NCI-H460 (cell line): Measurements from ENCODE around the gene YES1. TPM values are rescaled to one million over a fixed set of nuclear protein-coding genes. Genes with fewer than 3 reads are reported as not detected.
"Not testable (repeated sequence)": the region's sequence is repeated elsewhere in the genome, so short reads cannot be mapped to it uniquely, and the experiment has no call there.

Experiments
- DNase-seq: peaks from one replicate; pipeline ENCODE4 v3.0.0-alpha.2; 2016; ENCODE audit warnings: low read depth; ENCODE audit errors: extremely low read depth
- total RNA-seq: library from RNA; depleted of rRNA; stranded (reverse); fragments of >200 nt; shearing (Covaris generic); gene quantifications from 2 replicates; pipeline ENCODE4 v1.2.3, GENCODE V29; 2014

The YES1 gene
- total RNA-seq, 1 experiment from 2014 or later, result 85.0 TPM

- no peak for DNase-seq
These were observed 118.4 kb downstream of the YES1 start for GRCh38 chr18:693466-694187.

GRCh38 chr18:692824-693223 lies 119.2 kb downstream of the YES1 start:
- no peak for DNase-seq

GRCh38 chr18:688323-688722 lies 123.7 kb downstream of the YES1 start:
- no peak for DNase-seq

DNA sequence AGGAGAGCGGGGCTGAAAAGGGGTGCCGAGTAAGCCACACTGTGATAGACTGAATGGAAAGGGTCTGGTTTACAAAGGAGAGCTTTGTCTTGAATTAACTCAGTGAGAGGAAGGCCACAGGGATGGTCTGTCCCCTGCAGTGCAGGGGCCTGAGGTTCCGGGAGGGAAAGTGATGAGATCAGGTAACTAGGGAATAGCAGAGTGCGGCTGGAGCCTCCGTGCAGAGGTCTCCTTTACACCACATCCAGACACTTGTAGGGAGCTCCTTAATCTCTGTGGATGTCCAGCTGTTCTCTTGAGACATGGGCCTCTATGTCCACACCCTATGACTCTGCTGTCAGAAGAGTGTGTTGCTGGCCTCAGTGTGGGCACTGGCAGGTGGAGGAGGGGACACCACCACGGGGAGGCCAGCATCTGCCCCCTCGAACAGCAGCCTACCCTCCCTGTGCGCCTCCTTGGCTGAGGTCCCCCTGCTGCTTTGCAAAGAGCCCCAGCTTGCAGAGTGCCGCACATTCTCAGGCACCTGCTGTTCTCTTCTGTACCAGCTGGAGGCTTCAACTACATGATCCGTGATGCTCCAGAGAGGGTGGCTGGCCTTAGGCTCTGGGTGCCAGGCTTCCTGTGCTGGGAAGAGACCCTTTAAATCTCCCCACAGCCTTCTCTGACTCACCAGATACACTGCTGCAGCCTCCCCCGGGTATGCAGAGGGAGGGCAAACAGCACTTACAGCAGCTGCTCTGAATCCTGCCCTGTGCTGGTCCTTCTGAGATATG lies 125.5 kb downstream of the YES1 start:
- DNase-seq, result no peak

GRCh38 chr18:685438-685837 lies 126.6 kb downstream of the YES1 start:
- no peak for DNase-seq

DNA sequence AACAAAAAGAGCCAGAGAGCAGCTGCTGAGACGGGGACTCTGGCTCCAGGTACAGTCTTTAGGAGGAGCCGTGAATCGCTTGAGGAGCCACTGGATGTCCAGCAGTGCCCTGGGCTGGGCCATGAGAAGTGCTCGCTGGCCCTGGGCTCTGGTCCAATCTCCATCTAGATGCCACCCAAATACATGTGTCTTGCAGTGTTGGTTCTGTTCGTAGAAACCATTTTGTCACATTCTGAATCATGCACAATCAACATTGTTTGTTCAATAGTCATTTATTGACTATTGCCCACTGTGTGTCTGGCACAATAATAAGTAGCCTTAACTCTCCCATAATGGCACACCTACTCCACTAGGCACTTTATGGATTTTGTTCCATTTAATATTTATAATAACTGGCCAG lies 128.5 kb downstream of the YES1 start:
- DNase-seq, result no peak

DNA sequence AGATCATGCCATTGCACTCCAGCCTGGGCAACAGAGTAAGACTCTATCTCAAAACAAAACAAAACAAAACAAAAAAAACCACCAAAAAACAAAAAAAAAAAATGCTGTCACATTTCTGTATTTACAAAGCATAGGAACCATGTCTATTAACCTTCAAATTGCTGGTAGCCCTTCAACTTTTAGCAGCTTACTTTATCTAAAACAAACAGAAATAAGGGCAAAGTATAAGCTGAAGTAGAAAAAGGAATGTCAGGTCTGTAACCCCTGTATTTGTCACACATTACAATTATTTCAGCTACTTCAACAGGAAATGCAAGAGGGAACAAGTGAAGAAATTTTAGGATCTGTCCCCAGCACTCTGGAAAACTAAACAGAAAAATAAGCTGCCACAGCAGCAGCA lies 129.2 kb downstream of the YES1 start:
- no peak for DNase-seq

DNA sequence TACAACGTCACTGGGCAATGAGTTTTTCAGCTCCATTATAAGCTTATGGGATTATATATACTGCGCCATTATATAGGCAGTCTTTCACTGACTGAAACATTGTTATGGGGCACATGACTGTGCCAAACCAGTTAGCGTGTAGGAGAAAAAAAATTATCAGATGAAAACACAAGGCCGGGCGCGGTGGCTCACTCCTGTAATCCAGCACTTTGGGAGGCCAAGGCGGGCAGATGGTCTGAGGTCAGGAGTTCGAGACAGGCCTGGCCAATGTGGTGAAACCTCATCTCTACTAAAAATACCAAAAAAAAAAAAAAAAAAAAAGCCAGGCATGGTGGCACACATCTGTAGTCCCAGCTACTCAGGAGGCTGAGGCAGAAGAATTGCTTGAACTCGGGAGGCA lies 129.6 kb downstream of the YES1 start:
- DNase-seq, result not testable (repeated sequence)

GRCh38 chr18:681985-682384 lies 130.1 kb downstream of the YES1 start:
- no peak for DNase-seq

DNA sequence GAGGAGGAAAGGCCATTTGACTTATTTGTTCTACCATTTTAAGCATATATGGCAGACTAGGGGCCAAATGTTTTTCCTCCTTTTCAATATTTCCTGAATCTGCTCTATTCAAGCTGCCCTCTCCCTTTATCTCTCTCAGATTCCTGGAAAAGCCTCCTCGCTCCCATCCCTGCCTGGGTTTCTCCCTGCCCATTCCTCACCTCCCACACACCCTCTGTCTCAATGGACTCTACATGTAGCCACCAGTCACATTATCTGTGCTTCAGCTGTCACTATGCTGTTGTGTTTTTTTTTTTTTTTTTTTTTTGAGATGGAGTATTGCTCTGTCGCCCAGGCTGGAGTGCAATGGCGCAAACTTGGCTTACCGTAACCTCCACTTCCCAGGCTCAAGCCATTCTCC lies 131.7 kb downstream of the YES1 start:
- no peak for DNase-seq

DNA sequence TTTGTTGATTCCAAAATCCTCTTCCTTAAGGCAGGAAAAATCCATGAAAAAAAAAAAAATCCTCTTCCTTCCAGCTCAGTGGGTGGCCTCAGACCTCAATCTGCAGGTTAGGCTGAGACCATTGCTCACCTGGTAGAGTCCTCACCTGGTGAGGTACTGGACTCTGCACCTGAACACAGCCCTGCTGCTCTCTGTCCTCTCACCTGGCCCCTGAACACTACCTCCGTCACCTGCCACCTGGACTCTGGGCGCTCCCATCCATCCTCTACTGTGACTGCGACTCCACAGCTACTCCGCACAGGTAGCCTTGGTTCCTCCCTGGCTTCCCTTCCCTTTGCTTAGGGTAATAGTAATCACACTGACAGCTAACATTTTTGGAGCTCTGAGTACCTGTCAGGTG lies 132.5 kb downstream of the YES1 start:
- no peak for DNase-seq

DNA sequence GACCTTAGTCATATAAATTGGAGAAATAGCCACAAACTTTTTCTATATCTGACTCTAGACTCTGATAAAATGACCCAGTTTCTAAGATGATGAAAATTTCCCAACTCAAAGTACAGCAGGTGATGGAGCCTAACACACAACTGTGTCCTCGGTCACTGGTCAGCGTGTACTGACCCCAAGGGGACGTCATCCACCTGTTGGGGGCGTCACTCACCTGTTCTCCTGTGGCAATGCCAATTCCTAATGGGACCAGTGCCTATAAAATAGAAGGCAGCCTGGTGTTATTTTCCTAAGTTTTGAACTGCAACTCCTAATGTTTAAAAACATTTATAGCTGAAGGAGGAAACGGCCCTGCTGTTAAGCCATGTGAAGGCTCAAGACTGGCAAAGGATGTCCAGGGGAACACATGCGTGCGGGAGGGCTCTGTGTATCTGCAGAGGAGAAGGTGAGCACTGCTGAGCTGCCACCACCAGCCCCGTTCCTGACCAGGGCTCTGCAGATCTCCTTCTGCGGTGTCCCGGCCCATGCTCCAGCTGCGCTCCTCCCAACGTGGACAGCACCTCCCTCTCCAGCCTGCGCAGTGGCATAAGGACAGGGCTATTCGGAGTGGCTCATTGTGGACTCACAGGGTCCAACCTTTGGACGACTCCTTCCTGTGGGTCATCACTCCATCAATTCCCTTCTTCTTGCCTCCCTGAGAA lies 133.4 kb downstream of the YES1 start:
- no peak for DNase-seq

DNA sequence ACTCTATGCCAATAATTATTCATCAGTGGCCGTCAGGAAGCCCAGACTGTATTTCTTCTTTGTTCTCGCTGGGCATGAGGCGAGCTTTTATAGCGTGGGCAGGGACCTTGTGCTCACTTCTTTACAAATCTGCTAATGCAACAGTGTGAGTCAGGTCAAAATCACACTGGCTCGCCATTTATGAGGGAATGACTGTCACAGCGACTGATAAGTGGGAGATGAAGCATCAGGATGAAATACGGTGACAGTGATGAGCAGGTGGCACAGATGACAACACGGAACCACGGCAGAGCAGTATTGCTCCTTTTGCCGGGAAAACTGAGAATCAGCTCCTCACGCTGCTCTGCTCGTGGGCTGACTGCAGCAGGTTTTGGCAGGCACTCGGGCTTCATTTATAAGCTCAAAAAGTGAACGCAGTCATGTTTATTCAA lies 134.1 kb downstream of the YES1 start:
- peak; percentile 12 for DNase-seq

GRCh38 chr18:677145-677544 lies 134.9 kb downstream of the YES1 start:
- DNase-seq, result no peak

GRCh38 chr18:676736-677135 lies 135.3 kb downstream of the YES1 start:
- DNase-seq, result no peak

- no peak for DNase-seq
These were observed 136.0 kb downstream of the YES1 start for GRCh38 chr18:676069-676468.

DNA sequence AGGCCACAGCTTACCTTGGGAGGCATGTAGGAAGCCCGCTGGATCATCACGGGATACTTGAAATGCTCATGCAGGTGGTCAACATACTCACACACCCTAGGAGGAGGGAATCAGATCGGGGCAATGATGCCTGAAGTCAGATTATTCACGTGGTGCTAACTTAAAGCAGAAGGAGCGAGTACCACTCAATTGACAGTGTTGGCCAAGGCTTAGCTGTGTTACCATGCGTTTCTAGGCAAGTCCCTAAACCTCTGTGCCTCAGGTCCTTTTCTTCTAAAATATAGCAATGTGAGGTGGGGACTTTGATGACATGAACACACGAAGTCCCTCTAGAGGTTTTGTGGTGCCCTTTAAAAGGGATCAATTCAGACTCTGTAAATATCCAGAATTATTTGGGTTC lies 136.7 kb downstream of the YES1 start:
- DNase-seq, result no peak

DNA sequence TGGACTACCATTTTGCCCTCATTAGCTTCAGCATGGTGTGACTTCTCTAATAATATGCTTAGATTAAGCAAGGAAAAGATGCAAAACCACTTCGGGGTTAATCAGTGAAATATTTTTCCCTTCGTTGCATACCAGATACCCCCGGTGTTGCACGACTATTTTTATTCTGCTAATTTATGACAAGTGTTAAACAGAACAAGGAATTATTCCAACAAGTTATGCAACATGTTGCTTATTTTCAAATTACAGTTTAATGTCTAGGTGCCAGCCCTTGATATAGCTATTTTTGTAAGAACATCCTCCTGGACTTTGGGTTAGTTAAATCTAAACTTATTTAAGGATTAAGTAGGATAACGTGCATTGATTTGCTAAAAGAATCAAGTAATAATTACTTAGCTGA lies 138.3 kb downstream of the YES1 start:
- no peak for DNase-seq

DNA sequence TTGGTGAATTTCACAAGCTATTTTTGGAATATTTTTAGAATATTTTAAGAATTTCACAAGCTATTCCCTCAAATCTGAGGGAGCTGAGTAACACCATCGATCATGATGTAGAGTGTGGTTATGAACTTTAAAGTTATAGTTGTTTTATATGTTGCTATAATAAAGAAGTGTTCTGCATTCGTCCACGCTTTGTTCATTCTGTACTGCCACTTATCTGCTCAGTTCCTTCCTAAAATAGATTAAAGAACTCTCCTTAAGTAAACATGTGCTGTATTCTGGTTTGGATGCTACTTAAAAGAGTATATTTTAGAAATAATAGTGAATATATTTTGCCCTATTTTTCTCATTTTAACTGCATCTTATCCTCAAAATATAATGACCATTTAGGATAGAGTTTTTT lies 138.7 kb downstream of the YES1 start:
- no peak for DNase-seq
